Trophoblast cell (in vitro differentiated cells and primary cell): ENCODE results near the gene HLTF.

Source experiments
- DNase-seq, 2 donors: peaks; one replicate each; pipeline ENCODE4 v3.0.0-alpha.2; 2016
- H2AFZ ChIP-seq: 2 replicates; pipeline ENCODE4 v1.6.1; 2013; ENCODE audit warnings: low read length, moderate library complexity, mild to moderate bottlenecking; ENCODE audit not compliant: insufficient read depth, poor library complexity
- H2AK5ac ChIP-seq: 2 replicates; pipeline ENCODE4 v1.6.1; 2013; ENCODE audit warnings: mild to moderate bottlenecking, low read length
- H2BK120ac ChIP-seq: 2 replicates; pipeline ENCODE4 v1.6.1; 2013; ENCODE audit warnings: low read length, mild to moderate bottlenecking, moderate library complexity; ENCODE audit not compliant: insufficient read depth, poor library complexity
- H2BK12ac ChIP-seq: 2 replicates; pipeline ENCODE4 v1.6.1; 2013; ENCODE audit warnings: mild to moderate bottlenecking, low read length, moderate library complexity
- H2BK5ac ChIP-seq: 2 replicates; pipeline ENCODE4 v1.6.1; 2013; ENCODE audit warnings: low read length, low read depth, moderate library complexity, mild to moderate bottlenecking; ENCODE audit not compliant: poor library complexity
- H3K14ac ChIP-seq: 2 replicates; pipeline ENCODE4 v1.6.1; 2013; ENCODE audit warnings: mild to moderate bottlenecking, low read length
- H3K18ac ChIP-seq: 2 replicates; pipeline ENCODE4 v1.6.1; 2013; ENCODE audit warnings: mild to moderate bottlenecking, low read length
- H3K23ac ChIP-seq: 2 replicates; pipeline ENCODE4 v1.6.1; 2013; ENCODE audit warnings: low read length
- H3K27ac ChIP-seq: 2 replicates; pipeline ENCODE4 v1.5.1; 2013; ENCODE audit warnings: low read depth, mild to moderate bottlenecking, inconsistent platforms, low read length, moderate library complexity
- H3K27me3 ChIP-seq: 2 replicates; pipeline ENCODE4 v1.6.1; 2013; ENCODE audit warnings: inconsistent platforms, mild to moderate bottlenecking, low read length, moderate library complexity; ENCODE audit not compliant: insufficient read depth
- H3K36me3 ChIP-seq, 2 experiments: 1 replicate in 1 of 2; 2 replicates in 1 of 2; pipeline ENCODE4 v1.6.1; 2013; ENCODE audit warnings: low read length in 2 of 2, mild to moderate bottlenecking in 2 of 2, moderate library complexity in 1 of 2; ENCODE audit not compliant: insufficient read depth in 2 of 2, control insufficient read depth in 1 of 2
- H3K4ac ChIP-seq: 2 replicates; pipeline ENCODE4 v1.6.1; 2013; ENCODE audit warnings: low read depth, mild to moderate bottlenecking, low read length, moderate library complexity
- H3K4me1 ChIP-seq, 2 experiments: 1 replicate in 1 of 2; 2 replicates in 1 of 2; pipeline ENCODE4 v1.6.1; 2013; ENCODE audit warnings: low read length in 2 of 2, mild to moderate bottlenecking in 2 of 2, moderate library complexity in 1 of 2; ENCODE audit not compliant: insufficient read depth in 2 of 2, control insufficient read depth in 1 of 2
- H3K4me2 ChIP-seq: 2 replicates; pipeline ENCODE4 v1.6.1; 2013; ENCODE audit warnings: inconsistent platforms, mild to moderate bottlenecking, low read length, moderate library complexity
- H3K4me3 ChIP-seq: 2 replicates; pipeline ENCODE4 v1.5.1; 2013; ENCODE audit warnings: mild to moderate bottlenecking, low read depth, low read length, inconsistent platforms
- H3K79me1 ChIP-seq: one replicate; pipeline ENCODE4 v1.6.1; 2013; ENCODE audit warnings: low read length
- H3K79me2 ChIP-seq: 2 replicates; pipeline ENCODE4 v1.6.1; 2013; ENCODE audit warnings: low read length, mild to moderate bottlenecking; ENCODE audit not compliant: control insufficient read depth, insufficient read depth, poor library complexity
- H3K9ac ChIP-seq: 2 replicates; pipeline ENCODE4 v1.6.1; 2013; ENCODE audit warnings: mild to moderate bottlenecking, low read length
- H3K9me3 ChIP-seq: 2 replicates; pipeline ENCODE4 v1.6.1; 2013; ENCODE audit warnings: low read depth, mild to moderate bottlenecking, control low read depth, inconsistent platforms, low read length; ENCODE audit not compliant: insufficient read depth
- H4K12ac ChIP-seq: 2 replicates; pipeline ENCODE4 v1.6.1; 2013; ENCODE audit warnings: low read depth, mild to moderate bottlenecking, low read length, moderate library complexity
- H4K8ac ChIP-seq: 2 replicates; pipeline ENCODE4 v1.6.1; 2013; ENCODE audit warnings: low read depth, mild to moderate bottlenecking, low read length, moderate library complexity
- H4K91ac ChIP-seq: one replicate; pipeline ENCODE4 v1.6.1; 2013; ENCODE audit warnings: low read depth, mild to moderate bottlenecking, low read length, moderate library complexity
- WGBS: extraction: QIAGEN DNeasy Blood & Tissue Kit; methylation state at CpG from one replicate; pipeline ENCODE4 v1.1.7; 2013; ENCODE audit warnings: missing lambda C conversion rate; ENCODE audit not compliant: insufficient read length, insufficient coverage; ENCODE audit errors: extremely low coverage; 5-methylcytosine and 5-hydroxymethylcytosine counted together

The HLTF gene

GRCh38 chr3:149010966-149011365 is 75.4 kb downstream of the HLTF start:
- Histone ChIP-seq H3K4me3 (no peak overlapping the region), H3K27me3 (no peaks in the 10 kb centered on the region), H3K9me3 (peaks cover 2% of the 10 kb centered on the region), H2BK5ac (no peak overlapping the region), H3K9ac (no peak overlapping the region), H3K4me2 (no peak overlapping the region), H3K4ac (no peak overlapping the region), H3K79me1 (no peaks in the 10 kb centered on the region), H4K8ac (no peak overlapping the region), H3K14ac (no peak overlapping the region), H3K18ac (no peak overlapping the region), H2AFZ (no peak overlapping the region), H3K27ac (no peak overlapping the region), H2AK5ac (no peak overlapping the region), H3K4me1 (no peaks in the 10 kb centered on the region), H2BK120ac (no peak overlapping the region), H3K23ac (no peak overlapping the region), H2BK12ac (no peak overlapping the region), H3K79me2 (no peaks in the 10 kb centered on the region), H3K36me3 (peaks cover 6 to 20% of the 10 kb centered on the region in 2 experiments), H4K91ac (no peak overlapping the region), H4K12ac (no peak overlapping the region)
- WGBS, result no CpG with 5 or more reads among the region's 2 CpGs
- no peak for DNase-seq

GRCh38 chr3:149010504-149010951 is 75.8 kb downstream of the HLTF start:
- Histone ChIP-seq H3K79me1 (no peaks in the 10 kb centered on the region), H3K4me3 (no peak overlapping the region), H3K36me3 (peaks cover 6 to 20% of the 10 kb centered on the region in 2 experiments), H4K91ac (no peak overlapping the region), H3K4me1 (no peaks in the 10 kb centered on the region), H3K9me3 (peaks cover 2% of the 10 kb centered on the region), H3K4ac (no peak overlapping the region), H3K23ac (no peak overlapping the region), H3K27ac (no peak overlapping the region), H4K8ac (no peak overlapping the region), H3K4me2 (no peak overlapping the region), H2AFZ (no peak overlapping the region), H2BK5ac (no peak overlapping the region), H4K12ac (no peak overlapping the region), H3K14ac (no peak overlapping the region), H3K18ac (no peak overlapping the region), H3K27me3 (no peaks in the 10 kb centered on the region), H2BK120ac (no peak overlapping the region), H2BK12ac (no peak overlapping the region), H2AK5ac (no peak overlapping the region), H3K79me2 (no peaks in the 10 kb centered on the region), H3K9ac (no peak overlapping the region)
- WGBS, result no CpG with 5 or more reads among the region's 6 CpGs
- no peak for DNase-seq

- H4K12ac ChIP-seq, result no peak overlapping the region
- H3K14ac ChIP-seq, result no peak overlapping the region
- no peak overlapping the region for H2AFZ ChIP-seq
- H3K4me3 ChIP-seq, result no peak overlapping the region
- H3K18ac ChIP-seq, result no peak overlapping the region
- no peaks in the 10 kb centered on the region for H3K4me1 ChIP-seq
- no peak overlapping the region for H3K23ac ChIP-seq
- H3K9me3 ChIP-seq, result peaks cover 2% of the 10 kb centered on the region
- H2BK5ac ChIP-seq, result no peak overlapping the region
- no peak overlapping the region for H3K4me2 ChIP-seq
- no peaks in the 10 kb centered on the region for H3K79me2 ChIP-seq
- no peak overlapping the region for H4K91ac ChIP-seq
- H2AK5ac ChIP-seq, result no peak overlapping the region
- H3K36me3 ChIP-seq, result peaks cover 6 to 20% of the 10 kb centered on the region in 2 experiments
- H4K8ac ChIP-seq, result no peak overlapping the region
- H3K27ac ChIP-seq, result no peak overlapping the region
- H3K9ac ChIP-seq, result no peak overlapping the region
- H2BK120ac ChIP-seq, result no peak overlapping the region
- WGBS, result no CpG with 5 or more reads among the region's 2 CpGs
- no peak overlapping the region for H3K4ac ChIP-seq
- H3K79me1 ChIP-seq, result no peaks in the 10 kb centered on the region
- no peak overlapping the region for H2BK12ac ChIP-seq
- no peak for DNase-seq
- no peaks in the 10 kb centered on the region for H3K27me3 ChIP-seq
These were observed 76.6 kb downstream of the HLTF start for GRCh38 chr3:149009732-149010131.

- Histone ChIP-seq H3K27ac (no peak overlapping the region), H3K36me3 (peaks cover 8 to 20% of the 10 kb centered on the region in 2 experiments)
- WGBS, result no CpG with 5 or more reads among the region's 7 CpGs
These were observed 78.6 kb downstream of the HLTF start for GRCh38 chr3:149007567-149008257.

More at GRCh38 chr3:149007567-149008257, 78.6 kb downstream of the HLTF start:
- no peaks in the 10 kb centered on the region for H3K27me3 ChIP-seq
- no peak overlapping the region for H2BK120ac ChIP-seq
- no peak overlapping the region for H2BK12ac ChIP-seq
- H4K12ac ChIP-seq, result no peak overlapping the region
- no peak overlapping the region for H3K4me3 ChIP-seq
- no peak overlapping the region for H3K18ac ChIP-seq
- H3K79me2 ChIP-seq, result no peaks in the 10 kb centered on the region
- no peak for DNase-seq
- H3K4me1 ChIP-seq, result no peaks in the 10 kb centered on the region
- H3K4me2 ChIP-seq, result no peak overlapping the region
- H3K79me1 ChIP-seq, result no peaks in the 10 kb centered on the region
- no peak overlapping the region for H2AFZ ChIP-seq
- no peak overlapping the region for H3K14ac ChIP-seq
- H2AK5ac ChIP-seq, result no peak overlapping the region
- no peak overlapping the region for H3K9ac ChIP-seq
- H4K91ac ChIP-seq, result no peak overlapping the region
- no peak overlapping the region for H4K8ac ChIP-seq
- H3K9me3 ChIP-seq, result peaks cover 2% of the 10 kb centered on the region
- H3K4ac ChIP-seq, result no peak overlapping the region
- no peak overlapping the region for H3K23ac ChIP-seq
- H2BK5ac ChIP-seq, result no peak overlapping the region
